ENCODE measurements around the gene ZCCHC24.
A peak's percentile ranks its signal among the peaks of the same experiment; 100 is the strongest.

The ZCCHC24 gene

DNA sequence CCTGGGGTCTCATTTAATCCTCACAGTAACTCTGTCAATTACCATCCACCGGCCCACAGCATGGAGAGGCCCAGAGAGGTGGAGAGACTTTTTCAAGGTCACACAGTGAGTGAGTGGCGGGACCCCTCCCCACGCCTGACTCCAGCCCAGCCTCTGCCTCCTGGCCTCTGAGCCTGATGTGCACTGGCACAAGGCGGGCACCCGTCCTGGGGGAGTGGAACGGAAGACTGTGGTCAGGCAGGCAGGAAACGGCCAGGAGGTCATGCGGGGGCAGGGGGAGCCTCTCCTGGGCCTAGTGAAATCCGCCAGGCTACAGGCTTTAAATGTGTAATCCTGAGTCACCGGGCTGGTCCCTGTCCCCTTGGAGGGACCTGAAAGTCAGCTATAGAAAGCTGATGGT lies 32.2 kb downstream of the ZCCHC24 start:
- Histone ChIP-seq H3K27me3 (ENCODE audit: control insufficient read depth in 2 of 2, insufficient read depth in 2 of 2, low read length in 2 of 2) (no peaks in the 10 kb centered on the region), H3K27ac (ENCODE audit: low read depth in 2 of 2, low read length in 2 of 2) (no peak overlapping the region), H3K4me3 (ENCODE audit: low read length in 2 of 2) (no peak overlapping the region), H3K4me1 (ENCODE audit: control insufficient read depth in 2 of 2, insufficient read depth in 2 of 2, low read length in 2 of 2) (peaks cover 11 to 16% of the 10 kb centered on the region in 2 donors), H3K9ac (ENCODE audit: low read depth in 1 of 2, low read length in 2 of 2) (no peak overlapping the region), H3K9me3 (ENCODE audit: control insufficient read depth in 2 of 2, low read length in 2 of 2) (no peaks in the 10 kb centered on the region), H3K36me3 (ENCODE audit: control insufficient read depth in 2 of 2, insufficient read depth in 2 of 2, low read length in 2 of 2) (peaks cover 0 to 3% of the 10 kb centered on the region in 2 donors)

DNA sequence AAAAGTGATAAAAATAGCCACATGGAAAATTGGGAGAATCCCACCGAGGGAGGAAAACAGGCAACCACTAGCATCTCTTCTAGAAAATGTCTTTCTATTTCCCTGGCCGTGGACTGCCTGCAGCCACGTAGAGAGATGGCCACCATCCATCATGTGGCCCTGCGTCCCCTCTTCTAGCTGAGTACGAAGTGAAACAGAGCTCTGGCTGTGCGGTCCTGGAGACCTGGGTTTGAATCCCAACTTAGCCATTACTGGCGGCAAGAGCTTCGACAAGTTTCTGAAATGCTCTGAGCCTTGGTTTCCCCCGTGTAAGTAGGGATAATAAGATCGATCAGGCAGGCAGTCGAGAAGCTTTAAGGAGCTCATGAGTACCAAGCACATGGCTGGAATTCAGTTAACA lies 32.9 kb downstream of the ZCCHC24 start:
- Histone ChIP-seq H3K9ac (ENCODE audit: low read depth in 1 of 2, low read length in 2 of 2) (no peak overlapping the region), H3K27ac (ENCODE audit: low read depth in 2 of 2, low read length in 2 of 2) (no peak overlapping the region), H3K4me3 (ENCODE audit: low read length in 2 of 2) (no peak overlapping the region), H3K4me1 (ENCODE audit: control insufficient read depth in 2 of 2, insufficient read depth in 2 of 2, low read length in 2 of 2) (peaks cover 15 to 19% of the 10 kb centered on the region in 2 donors), H3K27me3 (ENCODE audit: control insufficient read depth in 2 of 2, insufficient read depth in 2 of 2, low read length in 2 of 2) (no peaks in the 10 kb centered on the region), H3K36me3 (ENCODE audit: control insufficient read depth in 2 of 2, insufficient read depth in 2 of 2, low read length in 2 of 2) (peaks cover 0 to 2% of the 10 kb centered on the region in 2 donors), H3K9me3 (ENCODE audit: control insufficient read depth in 2 of 2, low read length in 2 of 2) (no peaks in the 10 kb centered on the region)

DNA sequence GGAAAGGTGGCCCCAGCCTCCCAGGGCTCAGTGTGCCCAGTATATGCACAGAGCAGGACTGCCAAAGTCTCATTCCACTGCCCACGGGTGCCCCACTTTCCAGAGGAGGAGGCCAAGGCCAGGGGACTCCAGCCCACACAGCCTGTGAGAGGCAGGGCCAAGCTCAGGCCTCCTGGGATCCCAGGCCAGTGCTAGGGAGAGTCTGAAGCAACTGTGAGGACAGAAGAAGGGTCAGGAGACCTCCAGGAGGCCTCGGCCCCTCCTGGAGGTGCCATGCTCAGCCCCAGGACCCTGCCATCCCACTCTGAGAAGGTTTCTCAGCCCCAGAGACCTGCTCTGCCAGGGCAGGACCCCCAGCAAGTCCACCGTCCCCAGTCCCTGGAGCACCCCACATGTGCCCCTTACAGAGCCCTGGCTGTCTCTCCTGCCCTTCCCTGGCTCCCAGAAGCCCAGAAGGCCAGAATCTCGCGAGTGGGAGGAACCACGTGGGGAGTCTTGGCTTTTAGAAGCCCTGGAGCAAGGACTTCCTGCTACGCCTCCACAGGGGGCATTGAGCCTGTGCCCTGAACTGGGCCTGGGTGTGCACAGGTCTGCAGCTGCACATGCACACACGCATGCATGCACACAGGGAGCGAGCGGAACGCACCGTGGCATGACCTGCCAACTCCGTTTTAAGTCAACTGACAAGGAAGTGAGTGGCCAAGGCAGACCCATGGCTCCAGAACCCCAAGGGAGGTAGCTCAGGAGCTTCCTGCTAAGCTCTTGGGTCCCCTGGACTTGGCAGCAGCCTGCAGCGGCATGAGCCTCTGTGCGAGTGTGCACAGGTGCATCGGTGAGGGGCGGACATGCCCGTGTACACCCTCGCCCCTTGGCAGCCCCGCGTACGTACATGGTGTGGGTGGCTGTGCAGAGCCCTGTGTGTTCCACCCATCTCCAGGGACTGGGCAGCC lies 33.6 kb downstream of the ZCCHC24 start:
- peaks cover 0 to 2% of the 10 kb centered on the region in 2 donors for H3K36me3 ChIP-seq (ENCODE audit: control insufficient read depth in 2 of 2, insufficient read depth in 2 of 2, low read length in 2 of 2)
- H3K9me3 ChIP-seq (ENCODE audit: control insufficient read depth in 2 of 2, low read length in 2 of 2) = no peaks in the 10 kb centered on the region
- H3K4me3 ChIP-seq (ENCODE audit: low read length in 2 of 2) = no peak overlapping the region
- no peak overlapping the region for H3K27ac ChIP-seq (ENCODE audit: low read depth in 2 of 2, low read length in 2 of 2)
- H3K9ac ChIP-seq (ENCODE audit: low read depth in 1 of 2, low read length in 2 of 2) = no peak overlapping the region
- peaks cover 16 to 26% of the 10 kb centered on the region in 2 donors for H3K4me1 ChIP-seq (ENCODE audit: control insufficient read depth in 2 of 2, insufficient read depth in 2 of 2, low read length in 2 of 2)
- H3K27me3 ChIP-seq (ENCODE audit: control insufficient read depth in 2 of 2, insufficient read depth in 2 of 2, low read length in 2 of 2) = no peaks in the 10 kb centered on the region

DNA sequence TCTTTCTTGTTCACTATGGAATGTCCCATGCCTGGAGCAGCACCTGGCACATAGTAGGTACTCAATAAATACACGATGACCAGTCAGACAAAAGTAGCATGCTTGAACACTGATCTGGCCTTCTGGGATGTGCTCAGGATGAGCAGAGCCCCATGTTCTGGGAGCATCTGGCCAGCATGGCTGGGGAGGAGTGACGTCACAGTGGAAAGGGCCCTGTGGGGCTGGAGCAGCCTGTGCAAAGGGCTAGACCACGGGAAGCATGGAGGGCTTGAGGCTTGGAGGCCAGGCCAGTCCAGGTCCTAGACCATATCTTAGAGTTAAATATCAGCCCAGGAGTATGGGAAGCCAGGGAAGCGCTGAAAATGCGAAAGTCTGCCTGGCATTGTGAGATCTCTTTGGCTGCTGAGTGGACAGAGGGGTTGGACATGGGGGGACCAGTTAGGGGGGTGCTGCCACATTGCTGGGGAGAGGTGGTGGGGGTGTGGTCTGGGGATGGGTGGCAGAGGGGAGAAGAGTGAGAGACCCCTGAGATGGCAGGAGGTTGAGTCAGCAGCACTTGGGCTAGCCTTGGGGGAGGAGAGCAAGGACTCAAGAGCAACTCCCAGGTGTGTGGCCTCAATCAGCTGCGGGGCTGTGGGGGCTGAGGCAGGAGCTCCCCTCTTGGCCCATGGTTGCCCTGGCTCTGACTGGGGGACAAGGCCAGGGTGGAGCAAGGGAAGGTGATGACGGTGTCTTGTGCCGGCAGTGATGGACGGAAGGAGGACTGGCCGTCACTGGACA lies 34.9 kb downstream of the ZCCHC24 start:
- no peaks in the 10 kb centered on the region for H3K27me3 ChIP-seq (ENCODE audit: control insufficient read depth in 2 of 2, insufficient read depth in 2 of 2, low read length in 2 of 2)
- H3K27ac ChIP-seq (ENCODE audit: low read depth in 2 of 2, low read length in 2 of 2) = peak overlapping the region in 1 of 2 donors; percentile 23
- H3K36me3 ChIP-seq (ENCODE audit: control insufficient read depth in 2 of 2, insufficient read depth in 2 of 2, low read length in 2 of 2) = peaks cover 0 to 2% of the 10 kb centered on the region in 2 donors
- peaks cover 23 to 36% of the 10 kb centered on the region in 2 donors for H3K4me1 ChIP-seq (ENCODE audit: control insufficient read depth in 2 of 2, insufficient read depth in 2 of 2, low read length in 2 of 2)
- no peak overlapping the region for H3K4me3 ChIP-seq (ENCODE audit: low read length in 2 of 2)
- H3K9ac ChIP-seq (ENCODE audit: low read depth in 1 of 2, low read length in 2 of 2) = no peak overlapping the region
- H3K9me3 ChIP-seq (ENCODE audit: control insufficient read depth in 2 of 2, low read length in 2 of 2) = no peaks in the 10 kb centered on the region

DNA sequence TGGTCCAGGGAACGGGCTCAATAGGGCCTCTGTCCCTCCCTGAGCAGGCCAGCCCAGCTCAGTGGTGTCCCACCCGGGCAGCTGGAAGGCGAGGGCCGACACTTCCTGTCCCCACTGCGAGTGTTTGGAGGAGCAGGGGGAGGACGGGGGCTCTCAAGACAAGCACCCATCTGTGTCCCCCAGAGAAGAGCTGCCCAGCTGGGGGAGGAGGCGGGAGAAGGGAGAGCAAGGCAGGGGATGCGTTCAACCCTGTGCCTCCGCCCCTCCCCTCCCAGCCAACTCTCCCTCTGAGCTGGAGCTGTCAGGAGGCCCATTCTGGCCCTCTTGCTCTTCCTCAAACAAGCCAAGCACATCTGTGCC lies 35.7 kb downstream of the ZCCHC24 start:
- Histone ChIP-seq H3K4me1 (ENCODE audit: control insufficient read depth in 2 of 2, insufficient read depth in 2 of 2, low read length in 2 of 2) (peaks cover 31 to 42% of the 10 kb centered on the region in 2 donors), H3K27ac (ENCODE audit: low read depth in 2 of 2, low read length in 2 of 2) (peak overlapping the region; percentile 20 to 23)

DNA sequence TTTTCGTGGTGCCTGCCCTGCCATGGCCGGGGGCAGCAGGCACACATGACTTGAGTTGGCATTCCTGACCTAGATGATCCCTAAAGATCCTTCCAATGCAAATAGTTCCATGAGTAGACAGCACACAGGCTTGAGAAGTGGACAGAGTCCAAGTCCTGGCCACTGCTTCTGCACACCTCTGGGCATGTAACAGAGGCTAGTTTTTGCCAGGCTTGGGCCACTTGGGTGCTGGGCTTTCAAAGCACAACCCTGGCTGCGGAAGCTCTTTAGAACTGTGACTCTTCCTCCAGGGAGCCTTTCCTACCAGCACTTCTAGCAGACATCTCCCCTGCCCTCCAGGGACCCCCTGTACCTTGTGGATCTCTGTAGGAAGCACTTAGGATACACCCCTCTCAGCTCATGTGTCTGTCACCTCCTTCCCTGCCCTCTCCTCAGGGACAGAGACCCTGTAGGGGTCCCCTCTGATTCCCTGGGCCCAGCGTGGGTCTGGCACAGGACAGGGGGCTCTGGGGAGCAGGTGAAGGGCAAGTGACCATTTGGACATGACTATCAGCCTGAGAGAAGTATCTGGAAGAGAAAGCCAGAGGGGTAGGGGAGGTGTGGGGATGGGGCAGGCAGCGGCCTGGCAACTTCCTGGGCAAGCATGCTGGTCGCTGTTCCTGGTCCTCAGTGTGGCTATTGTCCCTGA lies 36.2 kb downstream of the ZCCHC24 start:
- H3K9me3 ChIP-seq (ENCODE audit: control insufficient read depth in 2 of 2, low read length in 2 of 2) = no peaks in the 10 kb centered on the region
- no peak overlapping the region for H3K9ac ChIP-seq (ENCODE audit: low read depth in 1 of 2, low read length in 2 of 2)
- peaks cover 35 to 46% of the 10 kb centered on the region in 2 donors for H3K4me1 ChIP-seq (ENCODE audit: control insufficient read depth in 2 of 2, insufficient read depth in 2 of 2, low read length in 2 of 2)
- no peaks in the 10 kb centered on the region for H3K27me3 ChIP-seq (ENCODE audit: control insufficient read depth in 2 of 2, insufficient read depth in 2 of 2, low read length in 2 of 2)
- H3K4me3 ChIP-seq (ENCODE audit: low read length in 2 of 2) = no peak overlapping the region
- peaks cover 0 to 2% of the 10 kb centered on the region in 2 donors for H3K36me3 ChIP-seq (ENCODE audit: control insufficient read depth in 2 of 2, insufficient read depth in 2 of 2, low read length in 2 of 2)
- peak overlapping the region in 1 of 2 donors; percentile 27 for H3K27ac ChIP-seq (ENCODE audit: low read depth in 2 of 2, low read length in 2 of 2)

More for the DNA sequence above, 35.7 kb downstream of the ZCCHC24 start:
- H3K4me3 ChIP-seq (ENCODE audit: low read length in 2 of 2) = no peak overlapping the region
- H3K27me3 ChIP-seq (ENCODE audit: control insufficient read depth in 2 of 2, insufficient read depth in 2 of 2, low read length in 2 of 2) = no peaks in the 10 kb centered on the region
- H3K9ac ChIP-seq (ENCODE audit: low read depth in 1 of 2, low read length in 2 of 2) = no peak overlapping the region
- peaks cover 0 to 2% of the 10 kb centered on the region in 2 donors for H3K36me3 ChIP-seq (ENCODE audit: control insufficient read depth in 2 of 2, insufficient read depth in 2 of 2, low read length in 2 of 2)
- no peaks in the 10 kb centered on the region for H3K9me3 ChIP-seq (ENCODE audit: control insufficient read depth in 2 of 2, low read length in 2 of 2)

DNA sequence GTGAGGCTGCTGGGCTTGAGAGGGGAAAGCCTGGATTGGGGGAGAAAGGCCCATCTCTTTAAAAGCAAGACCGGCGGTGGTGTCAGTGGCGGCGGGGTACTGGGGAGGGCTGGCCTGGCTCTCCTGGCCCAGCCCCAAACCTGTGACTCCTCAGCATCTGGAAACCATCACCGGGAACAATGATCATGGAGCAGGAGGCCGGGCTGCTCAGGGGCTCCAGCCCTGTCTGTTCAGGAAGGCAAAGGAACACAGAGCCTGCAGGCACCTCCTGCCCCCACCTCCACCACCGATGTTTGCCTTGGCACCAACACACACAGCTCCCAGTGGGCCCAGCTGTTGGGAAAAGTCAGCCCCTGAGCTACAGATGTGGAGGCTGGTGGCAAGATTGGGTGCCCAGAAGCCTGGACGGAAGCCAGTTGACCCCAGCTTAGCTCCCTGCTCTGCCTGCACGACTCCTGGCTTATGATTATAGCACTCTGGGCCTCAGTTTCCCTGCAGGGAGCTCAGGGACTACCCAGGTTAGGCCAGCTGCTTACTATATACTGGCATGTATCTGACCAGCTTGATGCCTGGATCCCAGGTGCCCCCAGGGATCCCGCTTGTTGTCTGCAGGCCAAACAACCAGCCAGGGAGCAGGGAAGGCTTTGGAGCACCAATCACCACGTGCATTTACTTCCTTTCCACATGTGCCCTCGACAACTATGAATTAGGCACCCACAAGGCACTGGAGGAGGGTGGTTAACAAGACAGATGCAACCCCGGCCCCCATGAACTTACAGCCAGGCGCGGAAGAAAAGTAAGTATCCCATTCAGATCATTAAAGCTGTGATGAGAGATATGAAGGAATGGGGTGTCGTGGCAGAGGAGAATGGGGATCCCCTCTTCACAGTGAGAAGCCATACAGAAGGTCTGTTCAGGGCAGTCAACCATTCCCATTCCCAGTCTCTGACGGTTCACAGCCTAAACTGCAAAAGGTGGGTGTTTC lies 37.3 kb downstream of the ZCCHC24 start:
- H3K9ac ChIP-seq (ENCODE audit: low read depth in 1 of 2, low read length in 2 of 2) = no peak overlapping the region
- H3K27ac ChIP-seq (ENCODE audit: low read depth in 2 of 2, low read length in 2 of 2) = peak overlapping the region in 1 of 2 donors; percentile 56
- H3K4me3 ChIP-seq (ENCODE audit: low read length in 2 of 2) = no peak overlapping the region
- H3K4me1 ChIP-seq (ENCODE audit: control insufficient read depth in 2 of 2, insufficient read depth in 2 of 2, low read length in 2 of 2) = peaks cover 38 to 46% of the 10 kb centered on the region in 2 donors
- peaks cover 0 to 2% of the 10 kb centered on the region in 2 donors for H3K36me3 ChIP-seq (ENCODE audit: control insufficient read depth in 2 of 2, insufficient read depth in 2 of 2, low read length in 2 of 2)
- no peaks in the 10 kb centered on the region for H3K27me3 ChIP-seq (ENCODE audit: control insufficient read depth in 2 of 2, insufficient read depth in 2 of 2, low read length in 2 of 2)
- no peaks in the 10 kb centered on the region for H3K9me3 ChIP-seq (ENCODE audit: control insufficient read depth in 2 of 2, low read length in 2 of 2)

DNA sequence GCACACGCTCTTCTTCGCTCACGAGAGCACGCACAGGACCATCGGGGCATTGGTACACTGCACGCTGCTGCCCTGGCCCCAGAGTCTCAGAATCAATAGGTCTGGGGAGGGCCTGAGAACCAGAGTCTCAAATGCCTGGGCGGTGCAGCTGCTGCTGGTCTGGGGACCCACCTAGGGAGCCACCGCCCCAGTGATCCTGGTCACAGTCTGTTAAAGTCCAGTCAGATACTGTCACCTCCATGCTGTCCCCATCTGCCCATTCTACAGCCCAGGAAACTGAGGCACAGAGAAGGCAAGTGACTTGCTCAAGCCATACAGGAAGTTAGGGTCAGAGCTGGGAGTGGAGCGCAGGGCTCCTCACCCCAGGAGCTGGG lies 38.0 kb downstream of the ZCCHC24 start:
- Histone ChIP-seq H3K4me3 (ENCODE audit: low read length in 2 of 2) (no peak overlapping the region), H3K4me1 (ENCODE audit: control insufficient read depth in 2 of 2, insufficient read depth in 2 of 2, low read length in 2 of 2) (peaks cover 40 to 45% of the 10 kb centered on the region in 2 donors), H3K36me3 (ENCODE audit: control insufficient read depth in 2 of 2, insufficient read depth in 2 of 2, low read length in 2 of 2) (peaks cover 0 to 2% of the 10 kb centered on the region in 2 donors), H3K9me3 (ENCODE audit: control insufficient read depth in 2 of 2, low read length in 2 of 2) (no peaks in the 10 kb centered on the region), H3K27me3 (ENCODE audit: control insufficient read depth in 2 of 2, insufficient read depth in 2 of 2, low read length in 2 of 2) (no peaks in the 10 kb centered on the region), H3K27ac (ENCODE audit: low read depth in 2 of 2, low read length in 2 of 2) (peak overlapping the region; percentile 7 to 56), H3K9ac (ENCODE audit: low read depth in 1 of 2, low read length in 2 of 2) (no peak overlapping the region)
